HTR-8/SVneo (cell line): ENCODE data around the gene NSDHL.

Experiments used
- DNase-seq: peaks from one replicate; pipeline ENCODE4 v3.0.0; 2011; ENCODE audit warnings: low spot score, mixed read lengths; ENCODE audit not compliant: insufficient read length
- FAIRE-seq: peaks from 2 replicates; lab custom pipeline; 2011; peaks lifted over from hg19 to GRCh38; lab: Jason Lieb, UNC

NSDHL gene

GRCh38 chrX:152892499-152892898, 61.6 kb downstream of the NSDHL start:
- DNase-seq (no peak), FAIRE-seq (no peak)

GRCh38 chrX:152892999-152893891, 62.4 kb downstream of the NSDHL start:
- no peak for DNase-seq

GRCh38 chrX:152893980-152894610, 63.2 kb downstream of the NSDHL start:
- DNase-seq (no peak), FAIRE-seq (no peak)

More at GRCh38 chrX:152892999-152893891, 62.4 kb downstream of the NSDHL start:
- FAIRE-seq: no peak

- DNase-seq (no peak), FAIRE-seq (no peak)
Observed at GRCh38 chrX:152895121-152895520, 64.3 kb downstream of the NSDHL start.

- no peak for DNase-seq
- no peak for FAIRE-seq
Observed at GRCh38 chrX:152895724-152896420, 65.0 kb downstream of the NSDHL start.

GRCh38 chrX:152896450-152896849, 65.6 kb downstream of the NSDHL start:
- FAIRE-seq: no peak
- peak; percentile 45 for DNase-seq

GRCh38 chrX:152897222-152898131, 66.6 kb downstream of the NSDHL start, which contains the start of gene ZNF185:
Gene ZNF185, plus strand, starts transcription at chrX:152898067. Its CDS starts 16,423 bp downstream, at chrX:152914490.
- peak; percentile 61 for DNase-seq
- FAIRE-seq: no peak

GRCh38 chrX:152898442-152898841, 67.6 kb downstream of the NSDHL start:
- FAIRE-seq (no peak), DNase-seq (no peak)

- FAIRE-seq: no peak
Observed at GRCh38 chrX:152899111-152899873, 68.4 kb downstream of the NSDHL start.

GRCh38 chrX:152899874-152900719, 69.2 kb downstream of the NSDHL start:
- no peak for DNase-seq
- no peak for FAIRE-seq

More at GRCh38 chrX:152899111-152899873, 68.4 kb downstream of the NSDHL start:
- DNase-seq: no peak

- no peak for DNase-seq
- no peak for FAIRE-seq
Observed at GRCh38 chrX:152900937-152901445, 70.1 kb downstream of the NSDHL start.

GRCh38 chrX:152901816-152902501, 71.1 kb downstream of the NSDHL start:
- DNase-seq (no peak), FAIRE-seq (no peak)

- DNase-seq (no peak), FAIRE-seq (no peak)
Observed at GRCh38 chrX:152902502-152902820, 71.6 kb downstream of the NSDHL start.

- FAIRE-seq (no peak), DNase-seq (no peak)
Observed at GRCh38 chrX:152903589-152903988, 72.7 kb downstream of the NSDHL start.

- DNase-seq: peak; percentile 38
Observed at GRCh38 chrX:152904151-152905080, 73.6 kb downstream of the NSDHL start.

GRCh38 chrX:152905081-152905420, 74.2 kb downstream of the NSDHL start:
- FAIRE-seq (no peak), DNase-seq (no peak)

More at GRCh38 chrX:152904151-152905080, 73.6 kb downstream of the NSDHL start:
- no peak for FAIRE-seq
